Pancreas (tissue), 10 donors: ENCODE results near the gene GASK1B. TPM values are rescaled to one million over a fixed set of nuclear protein-coding genes. Genes with fewer than 3 reads are reported as not detected.

Experiments used
- ATAC-seq, 4 donors: fragments of 200-7000 bp; cut with Tn5 transposase; one replicate each; pipeline versions ENCODE4 v1.8.0 to v1.9.1; 2020; ENCODE audit warnings: mild to moderate bottlenecking in 4 of 4, moderate library complexity in 4 of 4
- DNase-seq, 6 donors: peaks; one replicate each; pipeline ENCODE4 v3.0.0-alpha.2; 2020
- FAIRE-seq: peaks from 2 replicates; lab custom pipeline; 2012; peaks lifted over from hg19 to GRCh38; lab: Jason Lieb, UNC
- H3K27ac ChIP-seq, 4 donors: fragments of 200-600 bp; sonication (generic); 1 replicate in 3 of 4; 2 replicates in 1 of 4; pipeline versions ENCODE4 v1.5.0 to v1.8.0; 2020
- H3K27me3 ChIP-seq, 4 donors: fragments of 200-600 bp; one replicate each; pipeline ENCODE4 v1.8.0; 2021
- H3K36me3 ChIP-seq, 3 donors: fragments of 200-600 bp; sonication (generic) in 1 of 3; one replicate each; pipeline versions ENCODE4 v1.5.0 to v1.8.0; 2020 to 2021
- H3K4me1 ChIP-seq, 3 donors: fragments of 200-600 bp; one replicate each; pipeline ENCODE4 v1.8.0; 2021
- H3K4me3 ChIP-seq, 4 donors: fragments of 200-600 bp; sonication (generic) in 2 of 4; one replicate each; pipeline versions ENCODE4 v1.5.0 to v1.8.0; 2020 to 2021
- H3K9me3 ChIP-seq, 4 donors: fragments of 200-600 bp; one replicate each; pipeline ENCODE4 v1.8.0; 2021
- CTCF ChIP-seq, 4 donors: fragments of 200-600 bp; sonication (generic) in 3 of 4; IDR thresholded peaks; one replicate each; pipeline versions ENCODE4 v1.5.0 to v1.8.0; 2021; ENCODE audit warnings: antibody characterized with exemption in 4 of 4
- WGBS, 2 donors: extraction: QIAGEN DNeasy Blood & Tissue Kit; methylation state at CpG; one replicate each; pipeline ENCODE4 v1.1.7; 2013; 5-methylcytosine and 5-hydroxymethylcytosine counted together
- intact Hi-C, 3 donors: fragments of 100-400 bp; cut with DNase I; formaldehyde crosslinking; loops; one replicate each; pipeline versions ENCODE4 v1.11.1 to v1.14.2; 2022
- polyA plus RNA-seq, 2 donors: library from polyadenylated mRNA; stranded (reverse); fragments of 200-250 nt; gene quantifications; one replicate each; pipeline ENCODE4 v1.2.3, GENCODE V29; 2013
- total RNA-seq, 6 donors: library from RNA; stranded (reverse); fragmentation: NEBNext Ultra II Directional in 4 of 6; extraction: Animal tissue kit (Norgen Biotek cat#: 25700) in 4 of 6; gene quantifications; one replicate each; pipeline versions ENCODE4 v1.2.1 to v1.2.4, GENCODE V29; 2021 to 2023
- donor health status: healthy with polysubstance abuse.
- donor health status: DM: no; HTN: no; CAD: no; lungs with moderate emphysema.
- donor health status: DM: no; HTN: no; CAD: no.
- donor health status: control.
- donor health status: control.
- donor health status: Bipolar disorder and iron deficiency.
- donor health status: DM: yes; HTN: yes; CAD: no.
- donor health status: DM: no; HTN: no; CAD: no.
- donor health status: DM: no; HTN: no; CAD: no.
- donor health status: DM: yes; HTN: yes; CAD: no.

Gene GASK1B
- total and polyA plus RNA-seq, 8 donors: 1.4 to 27.7 (median 3.5) TPM

DNA sequence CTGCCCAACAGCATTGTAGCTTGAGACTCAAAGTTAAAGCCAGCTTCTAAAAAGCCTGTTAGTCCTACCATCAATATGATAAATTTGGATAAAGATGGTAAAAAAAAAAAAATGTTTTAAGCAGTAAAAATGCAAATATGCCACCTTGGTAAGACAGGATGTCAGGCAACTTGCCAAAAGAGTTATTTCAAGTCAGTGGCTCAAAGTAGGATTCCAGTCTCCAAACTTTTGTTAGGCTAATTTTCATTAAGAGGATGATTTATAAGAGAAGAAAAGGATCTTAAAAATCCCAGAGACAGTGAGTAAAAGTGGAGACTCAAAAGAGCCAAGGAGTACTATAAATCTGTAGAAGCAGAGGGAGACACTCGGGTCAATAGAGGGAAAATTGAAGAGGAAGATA, 47.5 kb downstream of the GASK1B start:
- H3K27ac ChIP-seq: no peak overlapping the region
- no peak for ATAC-seq
- intact Hi-C loops: no loop called here
- 91 to 95% methylated on average over 1 of the region's 1 CpG for WGBS, 2 donors
- H3K27me3 ChIP-seq: no peaks in the 10 kb centered on the region
- no peaks in the 10 kb centered on the region for H3K9me3 ChIP-seq
- no peak overlapping the region for H3K4me3 ChIP-seq
- TF ChIP-seq CTCF (IDR thresholded peaks at IDR 0.05): no peak
- H3K4me1 ChIP-seq: peaks cover 0 to 4% (median 4%) of the 10 kb centered on the region in 3 donors
- no peak for FAIRE-seq
- H3K36me3 ChIP-seq: no peaks in the 10 kb centered on the region
- no peak for DNase-seq

Other genes starting within 250 kb of the GASK1B start
- 10 to 100 TPM in 2 of 6 donors, 1 to 10 TPM in 4; 5.1 to 10.1 (median 8.6) TPM for gene TMEM144, start 37.5 kb upstream of the GASK1B start, total RNA-seq
- 1 to 10 TPM; 2.4 to 3.1 TPM for gene TMEM144, start 37.5 kb upstream of the GASK1B start, polyA plus RNA-seq